ES-I3 (cell line): ENCODE measurements around the gene FNBP1L.

Source experiments
- H3K36me3 ChIP-seq: 2 replicates; pipeline ENCODE4 v1.6.1; 2013; ENCODE audit warnings: mild to moderate bottlenecking, low read length, control low read depth, moderate library complexity; ENCODE audit not compliant: insufficient read depth
- H3K4me1 ChIP-seq: 2 replicates; pipeline ENCODE4 v1.6.1; 2013; ENCODE audit warnings: mild to moderate bottlenecking, control low read depth, low read length; ENCODE audit not compliant: insufficient read depth
- H3K9ac ChIP-seq: 2 replicates; pipeline ENCODE4 v1.6.1; 2013; ENCODE audit warnings: low read depth, mild to moderate bottlenecking, low read length, moderate library complexity
- H3K9me3 ChIP-seq: 2 replicates; pipeline ENCODE4 v1.6.1; 2013; ENCODE audit warnings: mild to moderate bottlenecking, low read length, moderate library complexity; ENCODE audit not compliant: control insufficient read depth, insufficient read depth

The FNBP1L gene

GRCh38 chr1:93488207-93488606, 40.3 kb downstream of the FNBP1L start:
- Histone ChIP-seq H3K36me3 (no peaks in the 10 kb centered on the region), H3K4me1 (no peaks in the 10 kb centered on the region), H3K9me3 (no peaks in the 10 kb centered on the region), H3K9ac (no peak overlapping the region)

- no peaks in the 10 kb centered on the region for H3K9me3 ChIP-seq
Observed at GRCh38 chr1:93489756-93490155, 41.8 kb downstream of the FNBP1L start.

GRCh38 chr1:93490357-93490756, 42.4 kb downstream of the FNBP1L start:
- Histone ChIP-seq H3K9ac (no peak overlapping the region), H3K9me3 (no peaks in the 10 kb centered on the region), H3K36me3 (no peaks in the 10 kb centered on the region), H3K4me1 (no peaks in the 10 kb centered on the region)

More at GRCh38 chr1:93489756-93490155, 41.8 kb downstream of the FNBP1L start:
- Histone ChIP-seq H3K9ac (no peak overlapping the region), H3K4me1 (no peaks in the 10 kb centered on the region), H3K36me3 (no peaks in the 10 kb centered on the region)

GRCh38 chr1:93495911-93496310, 48.0 kb downstream of the FNBP1L start:
- 0 out of 2 replicates have a peak, but pooled peaks cover 2% of the 10 kb centered on the region for H3K36me3 ChIP-seq
- no peak overlapping the region for H3K9ac ChIP-seq
- H3K4me1 ChIP-seq, result no peaks in the 10 kb centered on the region
- no peaks in the 10 kb centered on the region for H3K9me3 ChIP-seq

- H3K4me1 ChIP-seq, result no peaks in the 10 kb centered on the region
- 0 out of 2 replicates have a peak, but pooled peaks cover 2% of the 10 kb centered on the region for H3K36me3 ChIP-seq
- no peak overlapping the region for H3K9ac ChIP-seq
- no peaks in the 10 kb centered on the region for H3K9me3 ChIP-seq
Observed at GRCh38 chr1:93496520-93496919, 48.6 kb downstream of the FNBP1L start.

- Histone ChIP-seq H3K9ac (no peak overlapping the region), H3K4me1 (no peaks in the 10 kb centered on the region), H3K36me3 (peaks cover 2% of the 10 kb centered on the region; the same call in 1 of the 2 replicates), H3K9me3 (no peaks in the 10 kb centered on the region)
Observed at GRCh38 chr1:93499075-93499474, 51.2 kb downstream of the FNBP1L start.

GRCh38 chr1:93499533-93499932, 51.6 kb downstream of the FNBP1L start:
- H3K9ac ChIP-seq, result no peak overlapping the region
- no peaks in the 10 kb centered on the region for H3K9me3 ChIP-seq
- no peaks in the 10 kb centered on the region for H3K4me1 ChIP-seq
- H3K36me3 ChIP-seq, result peaks cover 2% of the 10 kb centered on the region; the same call in 1 of the 2 replicates

GRCh38 chr1:93500275-93500674, 52.4 kb downstream of the FNBP1L start:
- H3K36me3 ChIP-seq, result peaks cover 2% of the 10 kb centered on the region; the same call in 1 of the 2 replicates
- H3K9me3 ChIP-seq, result no peaks in the 10 kb centered on the region
- no peaks in the 10 kb centered on the region for H3K4me1 ChIP-seq
- H3K9ac ChIP-seq, result no peak overlapping the region

- H3K9ac ChIP-seq, result no peak overlapping the region
- H3K36me3 ChIP-seq, result peaks cover 2% of the 10 kb centered on the region; the same call in 1 of the 2 replicates
- no peaks in the 10 kb centered on the region for H3K4me1 ChIP-seq
- H3K9me3 ChIP-seq, result peaks cover 1% of the 10 kb centered on the region; the same call in 1 of the 2 replicates
Observed at GRCh38 chr1:93501399-93501798, 53.5 kb downstream of the FNBP1L start.

- Histone ChIP-seq H3K9ac (no peak overlapping the region), H3K4me1 (no peaks in the 10 kb centered on the region), H3K9me3 (peaks cover 2% of the 10 kb centered on the region; the same call in 1 of the 2 replicates), H3K36me3 (peaks cover 2% of the 10 kb centered on the region; the same call in 1 of the 2 replicates)
Observed at GRCh38 chr1:93501829-93502369, 54.0 kb downstream of the FNBP1L start.

- no peaks in the 10 kb centered on the region for H3K4me1 ChIP-seq
- peaks cover 2% of the 10 kb centered on the region; the same call in 1 of the 2 replicates for H3K36me3 ChIP-seq
- H3K9ac ChIP-seq, result no peak overlapping the region
- H3K9me3 ChIP-seq, result peaks cover 7% of the 10 kb centered on the region; the same call in 1 of the 2 replicates
Observed at GRCh38 chr1:93502571-93502970, 54.7 kb downstream of the FNBP1L start.

GRCh38 chr1:93503163-93503562, 55.2 kb downstream of the FNBP1L start:
- peaks cover 10% of the 10 kb centered on the region for H3K9me3 ChIP-seq
- H3K36me3 ChIP-seq, result peaks cover 4% of the 10 kb centered on the region
- H3K9ac ChIP-seq, result no peak overlapping the region
- H3K4me1 ChIP-seq, result no peaks in the 10 kb centered on the region

GRCh38 chr1:93503816-93504215, 55.9 kb downstream of the FNBP1L start:
- Histone ChIP-seq H3K36me3 (peaks cover 9% of the 10 kb centered on the region), H3K9ac (no peak overlapping the region), H3K4me1 (no peaks in the 10 kb centered on the region), H3K9me3 (peaks cover 17% of the 10 kb centered on the region)

- Histone ChIP-seq H3K9ac (no peak overlapping the region), H3K4me1 (no peaks in the 10 kb centered on the region), H3K9me3 (peaks cover 22% of the 10 kb centered on the region), H3K36me3 (peaks cover 15% of the 10 kb centered on the region)
Observed at GRCh38 chr1:93504247-93505033, 56.5 kb downstream of the FNBP1L start.

GRCh38 chr1:93506126-93506525, 58.2 kb downstream of the FNBP1L start:
- Histone ChIP-seq H3K36me3 (peaks cover 13% of the 10 kb centered on the region), H3K9me3 (peaks cover 25% of the 10 kb centered on the region), H3K9ac (no peak overlapping the region), H3K4me1 (no peaks in the 10 kb centered on the region)
